NCI-H526 (cell line): ENCODE data around the gene YPEL3.
A peak's percentile ranks its signal among the peaks of the same experiment; 100 is the strongest.

Experiments
- DNase-seq, 2 experiments: peaks; one replicate each; lab custom pipeline; 2025; lab: John Stamatoyannopoulos, UW

The YPEL3 gene

DNA sequence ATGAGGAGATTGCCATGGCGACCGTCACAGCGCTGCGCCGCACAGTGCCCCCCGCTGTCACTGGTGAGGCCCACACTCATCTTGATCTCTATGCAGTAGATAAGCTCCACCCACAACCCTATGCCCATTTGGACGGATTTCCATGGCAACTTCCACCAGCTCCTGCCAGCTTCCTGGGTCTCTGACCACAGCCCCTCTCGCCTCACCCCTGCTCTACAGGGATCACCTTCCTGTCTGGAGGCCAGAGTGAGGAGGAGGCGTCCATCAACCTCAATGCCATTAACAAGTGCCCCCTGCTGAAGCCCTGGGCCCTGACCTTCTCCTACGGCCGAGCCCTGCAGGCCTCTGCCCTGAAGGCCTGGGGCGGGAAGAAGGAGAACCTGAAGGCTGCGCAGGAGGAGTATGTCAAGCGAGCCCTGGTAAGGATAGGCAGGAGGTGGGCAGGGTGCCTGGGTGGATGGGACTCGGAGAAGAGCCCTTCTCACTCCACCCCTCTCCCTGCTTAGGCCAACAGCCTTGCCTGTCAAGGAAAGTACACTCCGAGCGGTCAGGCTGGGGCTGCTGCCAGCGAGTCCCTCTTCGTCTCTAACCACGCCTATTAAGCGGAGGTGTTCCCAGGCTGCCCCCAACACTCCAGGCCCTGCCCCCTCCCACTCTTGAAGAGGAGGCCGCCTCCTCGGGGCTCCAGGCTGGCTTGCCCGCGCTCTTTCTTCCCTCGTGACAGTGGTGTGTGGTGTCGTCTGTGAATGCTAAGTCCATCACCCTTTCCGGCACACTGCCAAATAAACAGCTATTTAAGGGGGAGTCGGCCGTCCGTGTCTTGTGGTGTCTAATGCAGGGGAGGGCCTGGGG is 26.2 kb downstream of the YPEL3 start:
- DNase-seq, result no peak

DNA sequence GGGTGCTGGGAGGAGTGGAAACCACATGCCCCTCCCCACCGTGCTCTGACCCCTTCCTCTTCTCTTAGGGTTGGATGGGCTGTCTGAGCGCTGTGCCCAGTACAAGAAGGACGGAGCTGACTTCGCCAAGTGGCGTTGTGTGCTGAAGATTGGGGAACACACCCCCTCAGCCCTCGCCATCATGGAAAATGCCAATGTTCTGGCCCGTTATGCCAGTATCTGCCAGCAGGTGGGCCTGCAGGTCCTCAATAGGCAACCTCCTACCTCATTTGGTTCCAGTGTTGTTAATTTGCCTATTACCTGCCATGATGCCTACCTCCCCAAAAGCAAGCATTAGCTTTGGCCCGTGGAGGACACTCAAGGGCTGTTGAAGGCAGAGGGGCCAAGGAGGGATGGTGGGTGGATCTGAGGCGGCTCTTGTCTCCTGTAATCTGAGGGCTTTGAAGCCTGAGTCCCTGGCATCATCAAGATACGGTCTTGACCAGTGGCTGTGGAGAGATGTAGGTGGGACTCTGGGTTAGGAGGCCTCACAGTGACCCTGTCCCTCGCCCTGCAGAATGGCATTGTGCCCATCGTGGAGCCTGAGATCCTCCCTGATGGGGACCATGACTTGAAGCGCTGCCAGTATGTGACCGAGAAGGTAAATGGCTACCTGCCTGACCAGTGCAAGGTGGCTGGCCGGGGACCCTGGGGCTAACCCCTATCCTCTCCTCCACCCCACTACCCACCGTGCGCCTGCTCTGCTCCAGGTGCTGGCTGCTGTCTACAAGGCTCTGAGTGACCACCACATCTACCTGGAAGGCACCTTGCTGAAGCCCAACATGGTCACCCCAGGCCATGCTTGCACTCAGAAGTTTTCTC is 27.0 kb downstream of the YPEL3 start:
- DNase-seq, result peak; percentile 42 to 80

DNA sequence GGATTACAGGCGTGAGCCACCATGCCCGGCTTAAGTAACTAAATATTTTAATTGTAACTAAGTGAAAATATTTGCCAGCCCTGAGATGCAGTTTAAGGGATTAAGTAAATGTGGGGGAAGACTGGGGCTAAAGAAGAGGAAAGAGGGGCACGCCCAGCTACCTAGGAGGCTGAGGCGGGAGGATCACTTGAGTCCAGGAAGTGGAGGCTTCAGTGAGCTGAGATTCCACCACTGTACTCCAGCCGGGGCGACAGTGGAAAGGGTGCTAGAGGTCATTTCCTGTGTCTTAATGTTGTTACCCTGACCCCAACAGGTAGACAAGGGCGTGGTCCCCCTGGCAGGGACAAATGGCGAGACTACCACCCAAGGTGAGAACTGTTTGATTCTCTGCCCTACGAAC is 27.7 kb downstream of the YPEL3 start:
- DNase-seq, result no peak

- DNase-seq, result no peak
Observed at GRCh38 chr16:30067584-30067916, 28.5 kb downstream of the YPEL3 start.

DNA sequence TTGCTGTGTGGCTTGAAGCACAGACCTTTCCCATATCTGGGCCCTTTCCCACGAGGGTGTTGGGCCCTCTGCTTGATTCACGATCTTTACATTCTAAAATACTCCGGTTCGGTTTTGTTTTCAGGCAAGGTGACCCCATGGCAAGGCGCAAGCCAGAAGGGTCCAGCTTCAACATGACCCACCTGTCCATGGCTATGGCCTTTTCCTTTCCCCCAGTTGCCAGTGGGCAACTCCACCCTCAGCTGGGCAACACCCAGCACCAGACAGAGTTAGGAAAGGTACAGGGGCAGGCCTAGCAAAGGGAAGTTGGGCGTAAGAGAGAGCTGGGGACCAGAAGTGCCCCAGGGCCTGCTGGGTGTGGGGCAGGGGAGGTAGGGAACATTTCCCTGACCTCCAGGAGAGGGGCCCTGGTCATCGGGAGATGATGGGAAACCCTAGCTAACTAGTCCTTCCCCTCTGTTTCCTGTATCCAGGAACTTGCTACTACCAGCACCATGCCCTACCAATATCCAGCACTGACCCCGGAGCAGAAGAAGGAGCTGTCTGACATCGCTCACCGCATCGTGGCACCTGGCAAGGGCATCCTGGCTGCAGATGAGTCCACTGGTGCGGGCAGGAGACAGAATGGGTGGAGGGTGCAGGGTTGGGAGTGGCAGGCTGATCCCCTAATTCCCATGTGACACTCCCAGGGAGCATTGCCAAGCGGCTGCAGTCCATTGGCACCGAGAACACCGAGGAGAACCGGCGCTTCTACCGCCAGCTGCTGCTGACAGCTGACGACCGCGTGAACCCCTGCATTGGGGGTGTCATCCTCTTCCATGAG is 29.0 kb downstream of the YPEL3 start:
- no peak for DNase-seq

DNA sequence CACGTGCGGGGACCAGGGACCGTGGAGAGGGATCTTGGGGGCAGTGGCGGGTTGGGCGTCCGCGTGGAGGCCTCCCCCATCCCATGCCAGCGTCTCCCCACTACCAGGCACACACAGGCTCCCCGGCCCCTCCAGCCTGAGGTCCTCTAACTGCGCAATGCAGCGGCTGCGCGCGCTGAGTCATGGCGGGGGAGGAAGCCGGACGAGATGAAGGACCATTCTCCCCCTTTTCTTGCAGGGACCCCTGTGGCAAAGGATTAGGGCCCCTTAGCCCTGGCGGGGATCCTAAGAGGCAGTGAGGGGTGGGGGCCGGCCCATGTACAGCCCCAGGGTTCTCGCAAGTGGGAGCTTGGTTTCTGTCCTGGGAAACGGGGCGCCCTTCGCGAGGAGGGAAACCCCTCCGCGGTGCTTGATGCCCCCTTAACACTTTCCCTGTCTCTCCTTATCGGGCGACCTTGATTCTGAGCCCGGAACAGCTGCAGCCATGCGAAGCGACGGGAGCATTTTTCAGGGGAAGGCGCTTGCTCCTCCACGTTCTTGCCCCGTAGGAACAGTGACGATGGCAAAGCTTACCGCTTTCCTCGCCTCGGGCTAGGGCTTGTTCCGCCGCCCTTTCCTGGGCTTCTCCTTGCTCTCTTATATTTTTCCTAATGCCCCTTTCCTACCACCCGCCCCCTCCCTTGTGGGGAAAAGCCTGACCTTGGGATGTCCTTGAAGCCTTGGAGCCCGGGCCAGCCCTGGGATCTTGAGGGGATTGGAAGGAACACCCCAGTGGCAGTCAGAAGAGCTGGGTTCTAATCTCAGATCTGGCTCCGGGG is 29.9 kb downstream of the YPEL3 start:
- peak in 1 of 2 experiments; percentile 39 for DNase-seq

DNA sequence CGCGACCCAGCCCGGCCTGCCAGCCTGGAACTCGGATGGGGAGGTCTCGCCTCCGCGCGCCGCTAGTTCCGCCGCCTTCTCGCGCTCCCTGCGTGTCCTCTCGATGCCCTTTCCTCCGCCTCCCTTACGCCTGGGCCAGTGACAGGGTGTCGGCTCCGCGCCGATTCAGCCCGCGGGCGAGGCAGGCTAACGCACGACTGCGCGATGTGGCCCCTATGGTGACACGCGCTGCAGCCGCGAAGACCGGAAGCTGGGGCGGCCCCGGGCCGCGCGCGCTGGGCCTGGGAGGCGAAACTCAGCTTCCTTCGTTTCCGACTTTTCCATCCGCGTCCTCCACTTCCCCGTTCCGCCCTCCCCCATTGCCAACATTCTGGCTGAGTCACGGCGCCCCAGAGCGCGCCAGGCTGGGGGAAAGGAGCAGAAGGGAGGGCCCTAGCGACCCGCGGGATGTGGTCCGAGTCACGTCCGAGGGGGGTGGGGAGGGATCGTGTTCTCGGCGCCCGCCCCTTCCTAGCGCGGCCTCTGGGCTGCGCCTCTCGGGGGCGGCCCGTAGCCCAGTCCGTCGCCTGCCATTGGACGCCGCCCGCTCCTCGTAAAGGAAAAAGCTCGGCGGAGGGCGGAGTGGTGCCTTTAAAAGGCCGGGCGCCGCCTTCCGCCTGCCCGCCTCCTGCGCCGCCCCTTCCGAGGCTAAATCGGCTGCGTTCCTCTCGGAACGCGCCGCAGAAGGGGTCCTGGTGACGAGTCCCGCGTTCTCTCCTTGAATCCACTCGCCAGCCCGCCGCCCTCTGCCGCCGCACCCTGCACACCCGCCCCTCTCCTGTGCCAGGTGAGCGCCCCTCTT is 30.7 kb downstream of the YPEL3 start, which contains the start of gene ALDOA:
Gene ALDOA (plus strand): TSS at position 659 of the 841 bp plus-strand sequence. CDS start 1,138 bp downstream, outside the sequence.
- peak; percentile 89 to 98 for DNase-seq

DNA sequence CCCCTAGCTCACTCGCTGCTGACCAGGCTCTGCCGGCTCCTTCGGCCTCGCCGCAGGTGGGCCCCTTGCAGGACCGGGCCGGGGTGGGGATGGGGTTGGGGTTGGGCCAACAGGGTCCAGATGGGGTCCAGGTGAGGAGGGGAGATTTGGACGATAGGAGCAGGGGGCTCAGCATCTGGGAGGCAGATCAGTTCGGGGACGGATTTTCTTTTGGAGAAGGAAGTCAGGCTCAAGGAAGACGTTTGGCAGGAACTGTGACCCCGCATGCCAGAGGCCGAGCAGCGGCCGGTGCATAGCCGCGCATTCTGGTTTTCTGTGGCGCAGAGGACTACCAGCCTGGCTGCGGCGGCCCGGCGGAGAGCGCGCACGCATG is 31.3 kb downstream of the YPEL3 start:
- DNase-seq, result no peak

- DNase-seq, result peak in 1 of 2 experiments; percentile 43
Observed at GRCh38 chr16:30063893-30064728, 31.9 kb downstream of the YPEL3 start.

DNA sequence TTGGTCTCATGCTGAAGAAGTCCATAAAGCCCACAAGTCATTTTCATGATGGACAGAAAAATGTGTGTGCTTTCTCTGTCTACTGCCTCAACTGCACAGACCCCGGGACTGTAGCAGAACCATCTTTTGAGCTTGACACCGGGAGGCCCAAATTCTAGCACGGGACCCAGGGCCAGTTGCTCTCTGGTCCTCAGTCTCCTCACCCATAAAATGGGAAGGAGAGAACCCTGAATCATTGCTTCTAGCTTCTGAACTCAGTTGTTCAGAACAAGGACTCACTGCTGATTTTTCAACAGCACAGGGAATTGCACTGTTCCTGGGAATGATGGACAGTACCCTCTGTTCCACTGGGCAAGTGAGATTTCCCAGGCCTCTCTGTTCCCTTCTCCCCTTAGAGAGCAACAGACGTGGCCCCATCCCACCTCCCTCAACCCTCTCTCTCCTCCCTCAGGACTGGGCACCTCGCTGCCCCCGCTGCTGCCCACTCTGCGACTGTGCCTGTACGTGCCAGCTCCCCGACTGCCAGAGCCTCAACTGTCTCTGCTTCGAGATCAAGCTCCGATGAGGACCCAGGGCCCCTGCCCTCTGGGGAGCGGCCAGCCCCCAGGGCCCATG is 32.6 kb downstream of the YPEL3 start:
- DNase-seq, result no peak

- DNase-seq, result peak; percentile 20 to 57
Observed at GRCh38 chr16:30060836-30061554, 35.0 kb downstream of the YPEL3 start.

DNA sequence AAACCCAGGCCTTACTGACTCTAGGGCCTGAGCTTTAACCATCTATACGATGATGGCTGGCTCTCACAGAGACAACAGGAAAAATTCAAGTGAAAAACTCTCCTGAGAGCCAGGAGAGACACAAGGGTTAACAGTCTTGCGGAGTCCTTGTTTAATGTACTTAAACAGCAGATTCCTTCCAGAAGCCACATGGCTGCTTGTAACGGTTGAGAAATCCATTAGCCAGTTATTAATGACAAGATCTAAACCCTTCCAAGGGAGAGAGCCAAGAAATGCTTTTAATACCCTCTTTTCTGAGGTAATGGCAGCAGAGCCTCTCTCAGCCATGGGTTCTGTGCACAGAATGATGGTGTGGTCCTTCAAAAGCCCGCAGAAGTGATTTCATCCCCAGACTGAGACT is 35.7 kb downstream of the YPEL3 start:
- no peak for DNase-seq

- peak in 1 of 2 experiments; percentile 79 for DNase-seq
Observed at GRCh38 chr16:30054959-30055553, 41.0 kb downstream of the YPEL3 start.

DNA sequence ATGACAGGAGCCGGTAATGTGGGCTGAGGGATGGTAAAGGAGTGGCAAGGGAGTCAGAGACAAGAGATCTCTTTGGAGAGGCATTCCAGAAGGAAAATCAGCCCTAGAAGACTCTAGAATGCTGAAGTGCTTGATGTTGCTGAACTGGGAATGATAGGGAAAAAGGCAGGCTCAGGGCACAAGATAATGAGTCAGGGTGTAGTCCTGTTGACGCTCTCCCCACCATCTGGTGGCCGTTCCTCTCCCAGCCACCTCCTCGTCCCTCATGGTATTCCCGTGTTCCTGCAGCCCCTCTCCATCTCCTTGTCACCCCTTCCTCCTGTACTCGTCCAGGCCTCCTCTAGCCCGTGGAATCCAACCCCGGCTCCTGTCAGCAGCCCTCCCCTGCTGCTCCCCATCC is 41.6 kb downstream of the YPEL3 start:
- no peak for DNase-seq

DNA sequence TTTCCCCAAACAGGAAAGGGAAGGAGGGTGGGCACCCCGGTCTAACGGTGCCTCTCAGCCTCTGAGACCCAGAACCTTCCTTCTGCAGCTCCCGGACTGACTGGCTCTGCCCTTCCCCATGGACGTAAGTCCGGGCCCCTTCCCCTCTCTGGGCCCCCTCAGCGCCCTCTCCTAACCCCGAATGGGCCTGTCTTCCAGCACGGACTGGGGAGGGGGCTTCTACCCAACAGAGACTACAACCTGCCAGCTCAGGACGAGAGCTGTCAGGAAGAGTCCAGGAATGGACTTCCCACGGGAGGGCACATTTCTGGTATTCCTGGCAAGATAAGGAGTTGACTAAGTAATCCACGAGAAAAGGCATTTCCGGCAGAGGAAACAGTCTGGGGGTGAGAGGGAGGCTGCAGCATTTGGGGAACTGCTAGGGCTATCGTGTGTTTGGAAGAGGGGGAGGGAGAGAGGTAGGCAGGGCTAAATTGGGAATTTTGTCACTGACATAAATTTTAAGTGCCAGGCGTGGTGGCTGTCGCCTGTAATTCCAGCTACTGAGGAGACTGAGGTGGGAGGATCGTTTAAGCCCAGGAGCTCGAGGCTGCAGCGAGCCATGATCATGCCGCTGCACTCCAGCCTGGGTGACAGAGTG is 42.5 kb downstream of the YPEL3 start:
- peak in 1 of 2 experiments; percentile 33 for DNase-seq

DNA sequence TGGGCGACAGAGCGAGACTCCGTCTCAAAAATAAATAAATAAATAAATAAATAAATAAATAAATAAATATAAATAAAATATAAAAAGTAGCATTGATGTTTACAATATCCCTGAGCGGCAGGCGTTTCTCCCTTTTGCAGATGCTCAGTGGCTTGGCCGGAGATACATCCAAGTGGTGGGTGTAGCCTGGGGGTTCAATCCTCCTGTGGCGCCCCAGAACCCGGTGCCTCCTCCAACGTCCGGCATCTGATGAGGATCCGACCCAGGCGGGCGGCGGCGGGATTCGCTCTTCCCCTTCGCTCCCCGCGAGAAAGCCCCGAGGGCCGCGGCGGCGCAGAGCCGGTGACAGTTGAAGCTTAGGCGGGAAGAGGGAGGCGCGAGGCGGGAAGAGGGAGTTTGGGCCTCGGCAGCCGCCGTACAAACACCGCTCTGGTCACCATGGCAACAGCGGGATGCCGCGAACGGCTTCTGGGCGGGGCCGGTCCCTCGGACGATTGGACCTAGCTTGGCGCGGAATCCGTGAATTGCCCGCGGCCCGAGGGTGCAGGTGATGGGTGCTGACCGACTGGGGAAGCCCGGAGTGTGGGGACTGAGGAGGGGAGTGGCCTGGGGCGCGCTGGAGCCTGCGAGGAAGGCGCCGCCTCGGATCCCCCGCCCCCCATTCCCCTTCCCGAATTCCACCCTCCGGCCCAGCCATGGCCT is 43.2 kb downstream of the YPEL3 start:
- DNase-seq, result peak; percentile 75 to 96

GRCh38 chr16:30051518-30051917 is 44.5 kb downstream of the YPEL3 start:
- no peak for DNase-seq
